ENCODE results near the gene CUEDC1.

GRCh38 chr17:57915544-57915943 is 39.7 kb downstream of the CUEDC1 start:
- TF ChIP-seq CTCF (IDR thresholded peaks at IDR 0.05) (no peak), POLR2A (IDR thresholded peaks at IDR 0.05) (no peak)

All from lower leg skin (tissue), 3 donors.